SK-N-SH (cell line): Measurements from ENCODE around the gene NT5M. TPM values are rescaled to one million over a fixed set of nuclear protein-coding genes. Genes with fewer than 3 reads are reported as not detected.
"Not testable (repeated sequence)": the region's sequence is repeated elsewhere in the genome, so short reads cannot be mapped to it uniquely, and the experiment has no call there.

Source experiments
- CTCF ChIA-PET: fragments of 300-600, 350-600 bp; formaldehyde crosslinking; extraction: SDS; loops from one replicate; lab custom pipeline; 2021; lab: Yijun Ruan, JAX
- POLR2A ChIA-PET: fragments of 350-600 bp; sonication (Branson Sonifier 250); formaldehyde crosslinking; extraction: SDS; loops from one replicate; lab custom pipeline; 2020; ENCODE audit warnings: antibody characterized with exemption, inconsistent platforms; lab: Yijun Ruan, JAX
- DNase-seq: peaks from one replicate; pipeline ENCODE4 v3.0.0; 2012
- H2AFZ ChIP-seq: fragments of 200-600 bp; sonication (generic); 2 replicates; pipeline ENCODE4 v1.8.1; 2016; ENCODE audit warnings: antibody characterized with exemption, mild to moderate bottlenecking, low read depth
- H3F3A ChIP-seq: fragments of 200-600 bp; sonication (generic); replicated peaks from 2 replicates; pipeline ENCODE3; 2016; ENCODE audit warnings: antibody characterized with exemption, mild to moderate bottlenecking; ENCODE audit not compliant: insufficient read depth
- H3K27ac ChIP-seq, 2 experiments: fragments of 200-500 bp in 1 of 2; fragments of 200-600 bp in 1 of 2; sonication (Bioruptor generic) in 1 of 2; sonication (generic), shearing (Covaris generic) in 1 of 2; 2 replicates each; pipeline versions ENCODE4 v1.5.1 to v1.6.1; 2014 to 2016; ENCODE audit warnings: low read depth in 2 of 2, inconsistent platforms in 1 of 2, low read length in 1 of 2, mild to moderate bottlenecking in 1 of 2, mixed read lengths in 1 of 2
- H3K27me3 ChIP-seq: fragments of 200-600 bp; sonication (generic), shearing (Covaris generic); 2 replicates; pipeline ENCODE4 v1.6.1; 2016; ENCODE audit warnings: mixed run types; ENCODE audit not compliant: insufficient read depth
- H3K36me3 ChIP-seq, 2 experiments: fragments of 200-500 bp in 1 of 2; fragments of 200-600 bp in 1 of 2; sonication (Bioruptor generic) in 1 of 2; sonication (generic) in 1 of 2; replicated peaks in 1 of 2; 2 replicates each; pipeline versions ENCODE3 to v1.5.1; 2014 to 2016; ENCODE audit warnings: low read length in 1 of 2, mild to moderate bottlenecking in 1 of 2; ENCODE audit not compliant: insufficient read depth in 2 of 2, control insufficient read depth in 1 of 2
- H3K4me1 ChIP-seq, 2 experiments: fragments of 200-500 bp in 1 of 2; fragments of 200-600 bp in 1 of 2; sonication (Bioruptor generic) in 1 of 2; sonication (generic), shearing (Covaris generic) in 1 of 2; 2 replicates each; pipeline versions ENCODE4 v1.5.1 to v1.6.1; 2014 to 2016; ENCODE audit warnings: low read depth in 1 of 2, low read length in 1 of 2, mixed run types in 1 of 2; ENCODE audit not compliant: insufficient read depth in 2 of 2, control insufficient read depth in 1 of 2
- H3K4me2 ChIP-seq: fragments of 200-600 bp; sonication (generic), shearing (Covaris generic); 2 replicates; pipeline ENCODE4 v1.6.1; 2017; ENCODE audit warnings: mixed run types
- H3K4me3 ChIP-seq, 2 experiments: fragments of 200-500 bp in 1 of 2; fragments of 200-600 bp in 1 of 2; sonication (Bioruptor generic) in 1 of 2; sonication (generic), shearing (Covaris generic) in 1 of 2; 2 replicates each; pipeline versions ENCODE4 v1.5.1 to v1.8.1; 2014 to 2016; ENCODE audit warnings: low read depth in 2 of 2, inconsistent platforms in 1 of 2, low read length in 1 of 2, mild to moderate bottlenecking in 1 of 2, mixed read lengths in 1 of 2, moderate library complexity in 1 of 2
- H3K79me2 ChIP-seq: fragments of 200-600 bp; sonication (generic); 2 replicates; pipeline ENCODE4 v1.8.1; 2017; ENCODE audit warnings: mild to moderate bottlenecking; ENCODE audit not compliant: insufficient read depth
- H3K9ac ChIP-seq: fragments of 200-600 bp; sonication (generic); 2 replicates; pipeline ENCODE4 v1.6.1; 2017; ENCODE audit warnings: mixed run types
- H3K9me2 ChIP-seq: fragments of 200-600 bp; sonication (generic); 2 replicates; pipeline ENCODE4 v1.6.1; 2017; ENCODE audit warnings: mixed run types
- H3K9me3 ChIP-seq: fragments of 200-600 bp; sonication (generic); 2 replicates; pipeline ENCODE4 v1.6.1; 2017; ENCODE audit warnings: mixed run types, mild to moderate bottlenecking, moderate library complexity
- H4K20me1 ChIP-seq: fragments of 200-600 bp; sonication (generic); 2 replicates; pipeline ENCODE4 v1.6.1; 2017; ENCODE audit warnings: mild to moderate bottlenecking, mixed run types; ENCODE audit not compliant: insufficient read depth
- EZH2phosphoT487 ChIP-seq: fragments of 200-600 bp; sonication (generic); IDR thresholded peaks from 2 replicates; pipeline ENCODE4 v1.6.1; 2017; ENCODE audit warnings: low read depth, mixed run types, mild to moderate bottlenecking, antibody characterized with exemption, moderate library complexity, borderline replicate concordance
- FOSL2 ChIP-seq: IDR thresholded peaks from 2 replicates; pipeline ENCODE4 v1.4.0; 2012; ENCODE audit warnings: low read depth, mild to moderate bottlenecking, moderate library complexity, borderline replicate concordance
- FOXM1 ChIP-seq: IDR thresholded peaks from 2 replicates; pipeline ENCODE4 v1.4.0; 2012; ENCODE audit warnings: low read depth, mild to moderate bottlenecking
- JUND ChIP-seq: IDR thresholded peaks from 2 replicates; pipeline ENCODE4 v1.4.0; 2012
- MXI1 ChIP-seq: IDR thresholded peaks from 2 replicates; pipeline ENCODE4 v1.6.1; 2012; ENCODE audit warnings: mild to moderate bottlenecking, low read depth, low read length, improper control_type of control experiment
- NFIC ChIP-seq: IDR thresholded peaks from 2 replicates; pipeline ENCODE4 v1.4.0; 2012; ENCODE audit warnings: borderline replicate concordance
- RFX5 ChIP-seq: IDR thresholded peaks from 2 replicates; pipeline ENCODE4 v1.6.1; 2012; ENCODE audit warnings: mild to moderate bottlenecking, improper control_type of control experiment, low read length
- SIN3A ChIP-seq: IDR thresholded peaks from 2 replicates; pipeline ENCODE4 v1.6.1; 2012; ENCODE audit warnings: low read depth, mild to moderate bottlenecking, low read length, moderate library complexity, borderline replicate concordance
- TAF1 ChIP-seq: IDR thresholded peaks from 2 replicates; pipeline ENCODE4 v1.6.1; 2012; ENCODE audit warnings: low read depth, mild to moderate bottlenecking, low read length, moderate library complexity, borderline replicate concordance
- TEAD4 ChIP-seq: IDR thresholded peaks from 2 replicates; pipeline ENCODE4 v1.4.0; 2012; ENCODE audit warnings: mild to moderate bottlenecking, borderline replicate concordance; ENCODE audit not compliant: insufficient read depth
- YY1 ChIP-seq: IDR thresholded peaks from 2 replicates; pipeline ENCODE4 v1.4.0; 2012; ENCODE audit warnings: low read depth, mild to moderate bottlenecking
- WGBS: methylation state at CpG from one replicate; pipeline ENCODE4 v1.1.6; 2017; ENCODE audit warnings: low lambda C conversion rate; 5-methylcytosine and 5-hydroxymethylcytosine counted together
- polyA plus RNA-seq, 3 experiments: library from polyadenylated mRNA; depleted of rRNA; stranded (reverse); fragments of >200 nt; gene quantifications; 2 replicates each; pipeline ENCODE4 v1.2.3, GENCODE V29; 2012
- TF ChIP-seq, protein P1 (sequence below): fragments of 150-350 bp; IDR thresholded peaks from 2 replicates; pipeline ENCODE4 v1.6.1; 2017; ENCODE audit warnings: antibody characterized with exemption, low read length, low read depth, borderline replicate concordance
- TF ChIP-seq, protein P2 (sequence below): IDR thresholded peaks from 2 replicates; pipeline ENCODE4 v1.4.0; 2012; ENCODE audit warnings: low read depth
- TF ChIP-seq, protein P3 (sequence below): IDR thresholded peaks from 2 replicates; pipeline ENCODE4 v1.4.0; 2012; ENCODE audit warnings: low read depth, borderline replicate concordance

Gene NT5M
- polyA plus RNA-seq, 1 of the 3 experiments (the other 2 are of a cell fraction): 3.9 TPM

DNA sequence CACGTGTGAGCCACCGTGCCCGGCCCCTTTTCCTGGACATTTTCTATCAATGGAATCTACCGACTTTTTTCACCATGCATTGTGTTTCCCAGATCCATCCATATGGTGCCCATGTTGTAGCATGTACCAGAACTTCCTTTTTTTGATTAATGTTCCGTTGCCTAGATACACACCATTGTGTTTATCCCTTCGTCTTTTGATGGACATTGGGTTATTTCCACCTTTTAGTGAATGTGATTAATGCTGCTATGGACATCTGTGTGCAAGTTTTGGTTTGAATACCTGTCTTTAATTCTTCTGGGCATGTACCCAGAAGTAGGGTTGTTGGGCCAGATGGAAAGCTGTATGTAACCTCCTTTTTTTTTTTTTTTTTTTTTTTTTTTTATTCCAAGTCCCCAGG is 79.8 kb downstream of the NT5M start:
- Histone ChIP-seq H3K79me2 (no peaks in the 10 kb centered on the region), H3K9ac (no peak overlapping the region), H3K4me3 (no peak overlapping the region), H3K9me3 (no peaks in the 10 kb centered on the region), H3F3A (no peaks in the 10 kb centered on the region), H3K4me2 (no peak overlapping the region), H3K27me3 (peaks cover 11% of the 10 kb centered on the region; the same call in 1 of the 2 replicates), H3K36me3 (no peaks in the 10 kb centered on the region), H2AFZ (no peak overlapping the region), H3K9me2 (no peaks in the 10 kb centered on the region), H3K4me1 (peaks cover 0 to 21% of the 10 kb centered on the region in 2 experiments; a peak in 1 of 4 replicates), H4K20me1 (no peaks in the 10 kb centered on the region), H3K27ac (no peak overlapping the region)
- WGBS: 72% methylated on average over 6 of the region's 6 CpGs
- TF ChIP-seq FOXM1 (no peak), TEAD4 (no peak), NFIC (no peak), SIN3A (no peak), EZH2phosphoT487 (no peak), FOSL2 (no peak), YY1 (no peak), JUND (no peak), MXI1 (no peak), RFX5 (no peak), TAF1 (no peak)
- TF ChIP-seq, protein P1, sequence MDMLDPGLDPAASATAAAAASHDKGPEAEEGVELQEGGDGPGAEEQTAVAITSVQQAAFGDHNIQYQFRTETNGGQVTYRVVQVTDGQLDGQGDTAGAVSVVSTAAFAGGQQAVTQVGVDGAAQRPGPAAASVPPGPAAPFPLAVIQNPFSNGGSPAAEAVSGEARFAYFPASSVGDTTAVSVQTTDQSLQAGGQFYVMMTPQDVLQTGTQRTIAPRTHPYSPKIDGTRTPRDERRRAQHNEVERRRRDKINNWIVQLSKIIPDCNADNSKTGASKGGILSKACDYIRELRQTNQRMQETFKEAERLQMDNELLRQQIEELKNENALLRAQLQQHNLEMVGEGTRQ: no peak
- TF ChIP-seq, protein P2, sequence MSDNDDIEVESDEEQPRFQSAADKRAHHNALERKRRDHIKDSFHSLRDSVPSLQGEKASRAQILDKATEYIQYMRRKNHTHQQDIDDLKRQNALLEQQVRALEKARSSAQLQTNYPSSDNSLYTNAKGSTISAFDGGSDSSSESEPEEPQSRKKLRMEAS: no peak
- TF ChIP-seq, protein P3, sequence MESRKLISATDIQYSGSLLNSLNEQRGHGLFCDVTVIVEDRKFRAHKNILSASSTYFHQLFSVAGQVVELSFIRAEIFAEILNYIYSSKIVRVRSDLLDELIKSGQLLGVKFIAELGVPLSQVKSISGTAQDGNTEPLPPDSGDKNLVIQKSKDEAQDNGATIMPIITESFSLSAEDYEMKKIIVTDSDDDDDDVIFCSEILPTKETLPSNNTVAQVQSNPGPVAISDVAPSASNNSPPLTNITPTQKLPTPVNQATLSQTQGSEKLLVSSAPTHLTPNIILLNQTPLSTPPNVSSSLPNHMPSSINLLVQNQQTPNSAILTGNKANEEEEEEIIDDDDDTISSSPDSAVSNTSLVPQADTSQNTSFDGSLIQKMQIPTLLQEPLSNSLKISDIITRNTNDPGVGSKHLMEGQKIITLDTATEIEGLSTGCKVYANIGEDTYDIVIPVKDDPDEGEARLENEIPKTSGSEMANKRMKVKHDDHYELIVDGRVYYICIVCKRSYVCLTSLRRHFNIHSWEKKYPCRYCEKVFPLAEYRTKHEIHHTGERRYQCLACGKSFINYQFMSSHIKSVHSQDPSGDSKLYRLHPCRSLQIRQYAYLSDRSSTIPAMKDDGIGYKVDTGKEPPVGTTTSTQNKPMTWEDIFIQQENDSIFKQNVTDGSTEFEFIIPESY: no peak
- POLR2A ChIA-PET: no interaction called here
- CTCF ChIA-PET: interaction anchor here (0.7 to 1.4 kb wide), 2 partner anchors 27 to 53 kb away, joined by 3 to 5 read pairs; no protein-coding TSS in a partner anchor
- DNase-seq: no peak

DNA sequence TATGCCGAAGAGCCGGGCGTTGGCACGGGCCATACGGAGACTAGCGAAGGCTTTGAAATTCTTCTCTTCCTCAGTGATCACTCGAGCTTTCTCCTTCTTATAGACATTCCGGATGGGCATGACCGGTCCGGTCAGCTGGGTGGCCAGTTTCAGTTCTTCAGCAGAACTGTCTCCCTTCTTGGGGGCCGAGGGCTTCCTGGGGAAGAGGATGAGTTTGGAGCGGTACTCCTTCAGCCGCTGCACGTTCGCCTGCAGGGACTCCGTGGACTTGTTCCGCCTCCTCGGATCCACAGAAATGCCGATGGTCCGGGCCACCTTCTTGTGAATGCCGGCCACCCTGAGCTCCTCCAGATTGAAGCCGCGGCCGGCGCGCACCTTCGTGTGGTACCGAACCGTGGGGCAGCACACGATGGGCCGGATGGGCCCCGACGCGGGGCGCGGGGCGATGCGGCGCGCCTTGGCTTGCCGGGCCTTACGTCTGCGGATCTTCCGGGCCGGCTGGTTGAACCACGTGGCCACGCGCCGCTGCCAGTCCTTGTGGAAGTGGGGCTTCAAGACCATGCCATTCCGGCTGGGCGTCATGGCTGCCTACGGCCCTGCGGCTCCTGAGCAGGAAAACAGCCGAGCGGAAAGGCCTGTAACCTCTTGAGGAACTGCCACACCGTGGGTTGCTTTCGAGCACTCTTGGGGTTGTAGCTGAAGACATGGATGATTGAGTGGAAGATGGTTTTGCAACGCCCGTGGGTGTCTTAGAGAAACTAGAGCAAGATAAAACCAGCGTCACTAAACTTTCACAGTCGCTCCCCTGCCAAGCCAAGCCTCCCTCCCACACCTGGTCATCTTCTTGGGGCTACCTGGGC is 80.5 kb downstream of the NT5M start:
- H3K9me2 ChIP-seq, H3K79me2 ChIP-seq, H3K9ac ChIP-seq, H3K4me2 ChIP-seq, H3K4me3 ChIP-seq, H3K9me3 ChIP-seq, H3K36me3 ChIP-seq, H3F3A ChIP-seq, H3K27ac ChIP-seq, H2AFZ ChIP-seq, DNase-seq, H4K20me1 ChIP-seq, POLR2A ChIA-PET: not testable (repeated sequence)
- peaks cover 11% of the 10 kb centered on the region; the same call in 1 of the 2 replicates for H3K27me3 ChIP-seq
- 84% methylated on average over 31 of the region's 61 CpGs for WGBS
- H3K4me1 ChIP-seq: peaks cover 0 to 20% of the 10 kb centered on the region in 2 experiments; a peak in 1 of 4 replicates
- CTCF ChIA-PET: interaction anchor here (0.7 to 1.2 kb wide), 2 partner anchors 28 to 52 kb away, joined by 3 to 5 read pairs; no protein-coding TSS in a partner anchor
